Endothelial cell of umbilical vein (primary cell): ENCODE data around the gene KMT2B. TPM values are rescaled to one million over a fixed set of nuclear protein-coding genes. Genes with fewer than 3 reads are reported as not detected.

ENCODE experiments used
- BruUV-seq: library from RNA; stranded (reverse); fragments of 400-500 nt; replicated peaks from 2 replicates; lab custom pipeline; 2021; lab: Mats Ljungman, UMichigan
- CTCF ChIA-PET: fragments of 300-600, 350-600 bp; sonication (Branson Sonifier 250); formaldehyde crosslinking; loops from one replicate; lab custom pipeline; 2021; ENCODE audit warnings: antibody characterized with exemption, inconsistent platforms; lab: Charles Lee
- POLR2A ChIA-PET: fragments of 300-600, 350-600 bp; sonication (Branson Sonifier 250); formaldehyde crosslinking; loops from one replicate; lab custom pipeline; 2021; ENCODE audit warnings: antibody characterized with exemption, inconsistent platforms; lab: Charles Lee
- DNase-seq: peaks from one replicate; pipeline ENCODE4 v3.0.0-alpha.2; 2011; ENCODE audit warnings: low read depth, low spot score
- FAIRE-seq: peaks from 2 replicates; lab custom pipeline; 2011; peaks lifted over from hg19 to GRCh38; lab: Jason Lieb, UNC
- H2AFZ ChIP-seq: 2 replicates; pipeline ENCODE4 v1.6.0; 2012; ENCODE audit warnings: low read depth, low read length, control low read depth, inconsistent platforms
- H3K27ac ChIP-seq: 2 replicates; pipeline ENCODE4 v1.5.1; 2011; ENCODE audit warnings: low read depth, mild to moderate bottlenecking, control low read depth, low read length, moderate library complexity; ENCODE audit not compliant: insufficient read depth
- H3K27me3 ChIP-seq, 2 experiments: 2 replicates each; pipeline versions ENCODE4 v1.6.0 to v1.6.1; 2011; ENCODE audit warnings: low read length in 2 of 2, mixed read lengths in 1 of 2; ENCODE audit not compliant: control insufficient read depth in 2 of 2, insufficient read depth in 2 of 2
- H3K36me3 ChIP-seq, 2 experiments: 2 replicates in 1 of 2; 3 replicates in 1 of 2; pipeline ENCODE4 v1.5.1; 2011; ENCODE audit warnings: low read length in 2 of 2, mild to moderate bottlenecking in 1 of 2, moderate library complexity in 1 of 2; ENCODE audit not compliant: control insufficient read depth in 2 of 2, insufficient read depth in 2 of 2; ENCODE audit errors: extremely low read depth in 1 of 2
- H3K4me1 ChIP-seq: 3 replicates; pipeline ENCODE4 v1.5.1; 2011; ENCODE audit warnings: mild to moderate bottlenecking, low read length; ENCODE audit not compliant: control insufficient read depth, insufficient read depth; ENCODE audit errors: extremely low read depth
- H3K4me2 ChIP-seq: 2 replicates; pipeline ENCODE4 v1.6.1; 2011; ENCODE audit warnings: low read length, control low read depth, mixed read lengths; ENCODE audit not compliant: insufficient read depth
- H3K4me3 ChIP-seq, 3 experiments: fragments of 200-600 bp in 1 of 3; sonication (generic), shearing (Covaris generic) in 1 of 3; replicated peaks in 1 of 3; 2 replicates each; pipeline ENCODE4 v1.5.1; 2011 to 2016; ENCODE audit warnings: control low read depth in 3 of 3, low read length in 3 of 3, mild to moderate bottlenecking in 2 of 3, inconsistent platforms in 1 of 3, low read depth in 1 of 3, moderate library complexity in 1 of 3; ENCODE audit not compliant: insufficient read depth in 1 of 3
- H3K79me2 ChIP-seq: 2 replicates; pipeline ENCODE4 v1.6.0; 2012; ENCODE audit warnings: low read length, inconsistent platforms; ENCODE audit not compliant: control insufficient read depth, insufficient read depth
- H3K9ac ChIP-seq: replicated peaks from 2 replicates; pipeline ENCODE3; 2011; ENCODE audit warnings: low read length, control low read depth; ENCODE audit not compliant: insufficient read depth; ENCODE audit errors: extremely low read depth
- H3K9me1 ChIP-seq: replicated peaks from 3 replicates; pipeline ENCODE4 v1.6.0; 2011; ENCODE audit warnings: mild to moderate bottlenecking, low read length; ENCODE audit not compliant: control insufficient read depth, insufficient read depth; ENCODE audit errors: extremely low read depth
- H3K9me3 ChIP-seq: replicated peaks from 2 replicates; pipeline ENCODE4 v1.5.1; 2012; ENCODE audit warnings: low read length, inconsistent platforms; ENCODE audit not compliant: control insufficient read depth, insufficient read depth
- H4K20me1 ChIP-seq: replicated peaks from 2 replicates; pipeline ENCODE3; 2011; ENCODE audit warnings: mild to moderate bottlenecking, low read length; ENCODE audit not compliant: control insufficient read depth, insufficient read depth; ENCODE audit errors: extremely low read depth
- EZH2 ChIP-seq: IDR thresholded peaks from 2 replicates; pipeline ENCODE4 v1.6.1; 2012; ENCODE audit warnings: borderline replicate concordance, low read depth, mild to moderate bottlenecking, moderate library complexity, low read length, inconsistent platforms; ENCODE audit not compliant: severe bottlenecking
- FOS ChIP-seq: IDR thresholded peaks from 2 replicates; pipeline ENCODE4 v1.6.1; 2011; ENCODE audit warnings: mild to moderate bottlenecking, low read length, moderate library complexity, borderline replicate concordance; ENCODE audit not compliant: insufficient read depth
- GATA2 ChIP-seq: IDR thresholded peaks from 2 replicates; pipeline ENCODE4 v1.7.0; 2011; ENCODE audit warnings: low read depth, mild to moderate bottlenecking, moderate library complexity, mixed read lengths, low read length; ENCODE audit not compliant: insufficient read length, insufficient read depth
- JUN ChIP-seq: IDR thresholded peaks from 2 replicates; pipeline ENCODE4 v1.6.1; 2011; ENCODE audit warnings: borderline replicate concordance, low read depth; ENCODE audit not compliant: insufficient read length, insufficient read depth
- MYC ChIP-seq: IDR thresholded peaks from one replicate; pipeline ENCODE4 v1.6.1; 2011; ENCODE audit warnings: mild to moderate bottlenecking, low read depth, low read length
- POLR2A ChIP-seq: IDR thresholded peaks from 2 replicates; pipeline ENCODE4 v1.6.1; 2012; ENCODE audit warnings: low read depth, mild to moderate bottlenecking, control low read depth, low read length
- POLR2AphosphoS5 ChIP-seq: IDR thresholded peaks from 2 replicates; pipeline ENCODE4 v1.6.1; 2012; ENCODE audit warnings: low read depth, mild to moderate bottlenecking, control low read depth, low read length, moderate library complexity; ENCODE audit not compliant: insufficient read depth
- dilution Hi-C: fragments of 300-500 bp; cut with MboI; formaldehyde crosslinking; loops from one replicate; pipeline ENCODE4 v1.15.0; 2019; ENCODE audit warnings: low sequenced_read_pairs; ENCODE audit not compliant: extremely low pct_ligation_motif_present
- intact Hi-C: fragments of 100-400 bp; cut with micrococcal nuclease; formaldehyde crosslinking; loops from one replicate; pipeline ENCODE4 v1.10.0; 2022
- polyA plus RNA-seq, 4 experiments: library from polyadenylated mRNA; depleted of rRNA in 3 of 4; stranded (reverse) in 3 of 4; unstranded in 1 of 4; fragments of >200 nt; gene quantifications; 2 replicates each; pipeline versions ENCODE4 v1.2.1 to v1.2.3, GENCODE V29; 2011 to 2012; ENCODE audit warnings: missing spikeins in 1 of 4
- total RNA-seq: library from RNA; stranded (reverse); gene quantifications from 2 replicates; pipeline ENCODE4 v1.2.3, GENCODE V29; 2021
- TF ChIP-seq, protein P1 (sequence below): IDR thresholded peaks from 2 replicates; pipeline ENCODE4 v1.6.1; 2011; ENCODE audit not compliant: insufficient read depth, insufficient read length

The KMT2B gene
- total and polyA plus RNA-seq, 2 donors (not counting 3 experiments of a cell fraction or from before 2014, with no cell fraction given) = 28.4 to 37.2 TPM

DNA sequence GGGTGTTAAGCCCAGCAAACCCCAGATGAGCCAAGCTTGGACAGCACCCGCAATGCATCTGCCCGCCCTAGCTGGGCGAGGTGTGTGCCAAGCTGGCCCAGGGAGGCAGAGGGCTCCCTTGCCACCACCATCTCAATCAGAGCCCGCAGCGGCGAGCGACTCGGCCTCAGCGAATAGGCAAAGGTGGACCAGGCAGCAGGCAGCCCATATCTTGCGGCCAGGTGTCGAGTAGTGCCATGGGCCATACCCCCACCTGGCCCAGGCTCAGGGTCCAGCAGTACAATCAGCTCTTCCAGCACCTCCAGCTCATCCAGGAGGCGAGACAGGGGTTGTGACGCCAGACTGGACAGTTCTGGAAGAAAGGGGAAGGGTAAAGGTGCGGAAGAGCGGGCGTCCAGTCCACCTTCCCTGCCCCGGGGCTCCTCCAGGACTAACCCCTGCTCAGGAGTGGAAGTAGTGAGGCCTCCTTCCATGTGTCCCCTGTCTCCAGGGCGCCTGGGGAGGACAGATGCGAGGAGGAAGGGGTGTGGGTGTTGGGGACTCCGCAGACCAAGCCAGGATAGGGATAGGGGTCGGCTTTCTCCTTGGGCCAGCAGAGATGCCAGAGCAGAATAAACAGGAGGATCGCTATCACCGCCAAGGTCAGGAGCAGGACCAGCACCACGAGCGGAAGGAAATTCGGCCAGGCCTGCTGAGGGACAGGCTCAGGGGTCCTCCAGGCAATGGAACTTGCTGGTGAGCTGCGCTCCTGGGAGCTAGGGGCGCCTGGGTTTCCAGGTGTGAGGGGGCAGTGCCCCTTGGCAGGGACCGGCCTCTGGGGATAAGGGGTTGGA, 21.7 kb downstream of the KMT2B start:
- TF ChIP-seq POLR2A (no peak), POLR2AphosphoS5 (no peak), FOS (no peak), MYC (no peak), GATA2 (no peak), JUN (no peak), EZH2 (no peak)
- TF ChIP-seq, protein P1, sequence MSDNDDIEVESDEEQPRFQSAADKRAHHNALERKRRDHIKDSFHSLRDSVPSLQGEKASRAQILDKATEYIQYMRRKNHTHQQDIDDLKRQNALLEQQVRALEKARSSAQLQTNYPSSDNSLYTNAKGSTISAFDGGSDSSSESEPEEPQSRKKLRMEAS = no peak
- no TSS peak for BruUV-seq
- CTCF ChIA-PET = interaction anchor here (1.1 to 1.6 kb wide), 2 partner anchors 9 to 21 kb away, joined by 3 to 5 read pairs; partner anchors contain the start of gene LIN37
- no peaks in the 10 kb centered on the region for H4K20me1 ChIP-seq
- no peak overlapping the region for H3K4me3 ChIP-seq
- dilution Hi-C loops = no loop called here
- DNase-seq = no peak
- FAIRE-seq = no peak
- H3K27me3 ChIP-seq = no peaks in the 10 kb centered on the region
- no peak overlapping the region for H2AFZ ChIP-seq
- H3K9ac ChIP-seq = no peak overlapping the region
- POLR2A ChIA-PET = no interaction called here
- H3K36me3 ChIP-seq = peaks cover 5 to 31% of the 10 kb centered on the region in 2 experiments
- H3K4me2 ChIP-seq = peak overlapping the region; percentile 85
- no peaks in the 10 kb centered on the region for H3K9me1 ChIP-seq
- H3K79me2 ChIP-seq = no peaks in the 10 kb centered on the region
- intact Hi-C loops = loop anchor here (1.0 kb wide), 2 partner anchors 22 to 45 kb away; no protein-coding TSS in a partner anchor
- peaks cover 13% of the 10 kb centered on the region for H3K4me1 ChIP-seq
- no peaks in the 10 kb centered on the region for H3K9me3 ChIP-seq
- no peak overlapping the region for H3K27ac ChIP-seq
